Vagina (tissue), 2 donors: Measurements from ENCODE around the gene HINT1. TPM values are rescaled to one million over a fixed set of nuclear protein-coding genes. Genes with fewer than 3 reads are reported as not detected.

Source experiments
- DNase-seq, 2 donors: peaks; one replicate each; pipeline ENCODE4 v3.0.0-alpha.2; 2017; ENCODE audit errors: extremely low spot score in 2 of 2
- H3K27ac ChIP-seq: fragments of 200-600 bp; sonication (generic); one replicate; pipeline ENCODE4 v1.5.1; 2019
- H3K27me3 ChIP-seq: fragments of 200-600 bp; sonication (generic); one replicate; pipeline ENCODE4 v1.5.1; 2019
- H3K36me3 ChIP-seq, 2 donors: fragments of 200-600 bp; sonication (generic); one replicate each; pipeline ENCODE4 v1.5.1; 2017 to 2019
- H3K4me1 ChIP-seq: fragments of 200-600 bp; sonication (generic); one replicate; pipeline ENCODE4 v1.5.1; 2019
- H3K4me3 ChIP-seq, 2 donors: fragments of 200-600 bp; sonication (generic); 1 replicate in 1 of 2; 2 replicates in 1 of 2; pipeline ENCODE4 v1.5.1; 2016 to 2019
- H3K9me3 ChIP-seq: fragments of 200-600 bp; sonication (generic); one replicate; pipeline ENCODE4 v1.5.1; 2019
- POLR2A ChIP-seq, 2 donors: fragments of 450-650 bp; IDR thresholded peaks; one replicate each; pipeline ENCODE4 v1.6.1; 2017; ENCODE audit warnings: antibody characterized with exemption in 2 of 2, mild to moderate bottlenecking in 2 of 2, moderate library complexity in 2 of 2
- POLR2AphosphoS5 ChIP-seq, 2 donors: sonication (generic); formaldehyde crosslinking; IDR thresholded peaks; one replicate each; pipeline ENCODE4 v1.9.0; 2017; ENCODE audit warnings: antibody characterized with exemption in 2 of 2, mild to moderate bottlenecking in 2 of 2, low read depth in 1 of 2; ENCODE audit not compliant: insufficient read depth in 1 of 2
- intact Hi-C: fragments of 100-400 bp; cut with DNase I; formaldehyde crosslinking; loops from one replicate; pipeline ENCODE4 v1.15.1; 2023
- total RNA-seq: library from RNA; depleted of rRNA; stranded (reverse); fragments of >200 nt; gene quantifications from one replicate; pipeline ENCODE4 v1.2.3, GENCODE V29; 2016
- TF ChIP-seq, protein P1 (sequence below), 3 experiments: fragments of 450-650 bp in 2 of 3; fragments of 200-600 bp in 1 of 3; sonication (generic) in 1 of 3; IDR thresholded peaks; one replicate each; pipeline ENCODE4 v1.5.1; 2017 to 2019; ENCODE audit warnings: antibody characterized with exemption in 3 of 3, mild to moderate bottlenecking in 2 of 3, moderate library complexity in 2 of 3

Gene HINT1
- total RNA-seq, 1 donor from 2014 or later = 161 TPM

DNA sequence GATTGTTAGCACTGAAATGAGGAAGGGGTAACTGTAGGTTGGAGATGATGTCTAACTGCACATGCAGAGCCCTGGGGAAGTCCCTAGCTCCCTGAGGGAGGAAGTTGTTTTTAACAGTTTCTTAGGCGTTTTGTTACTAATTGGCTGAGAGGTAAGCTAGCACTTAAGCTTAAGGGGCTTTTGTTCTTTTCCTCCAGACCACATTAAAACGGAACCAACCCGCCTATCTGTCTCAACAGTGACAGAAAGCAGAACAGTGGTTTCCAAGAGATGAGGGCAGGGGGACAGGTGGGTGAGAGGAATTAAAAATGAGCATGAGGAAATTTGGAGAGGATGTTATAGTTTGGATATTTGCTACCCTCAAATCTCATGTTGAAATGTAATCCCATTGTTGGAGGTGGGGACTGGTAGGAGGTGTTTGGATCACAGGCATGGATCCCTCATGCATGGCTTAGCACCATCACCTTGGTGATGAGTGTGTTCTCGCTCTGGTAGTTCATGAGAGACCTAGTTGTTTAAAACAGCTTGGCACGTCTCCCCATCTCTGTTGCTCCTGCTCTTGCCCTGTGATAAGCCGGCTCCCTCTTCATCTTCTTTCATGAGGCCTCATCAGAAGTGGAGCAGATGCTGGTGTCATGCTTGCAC, 44.6 kb upstream of the HINT1 start:
- no peaks in the 10 kb centered on the region for H3K4me1 ChIP-seq
- DNase-seq = no peak
- no peaks in the 10 kb centered on the region for H3K36me3 ChIP-seq
- no peaks in the 10 kb centered on the region for H3K9me3 ChIP-seq
- TF ChIP-seq POLR2AphosphoS5 (IDR thresholded peaks at IDR 0.05; ENCODE audit: insufficient read depth in 1 of 2, low read depth in 1 of 2) = no peak
- TF ChIP-seq, protein P1, sequence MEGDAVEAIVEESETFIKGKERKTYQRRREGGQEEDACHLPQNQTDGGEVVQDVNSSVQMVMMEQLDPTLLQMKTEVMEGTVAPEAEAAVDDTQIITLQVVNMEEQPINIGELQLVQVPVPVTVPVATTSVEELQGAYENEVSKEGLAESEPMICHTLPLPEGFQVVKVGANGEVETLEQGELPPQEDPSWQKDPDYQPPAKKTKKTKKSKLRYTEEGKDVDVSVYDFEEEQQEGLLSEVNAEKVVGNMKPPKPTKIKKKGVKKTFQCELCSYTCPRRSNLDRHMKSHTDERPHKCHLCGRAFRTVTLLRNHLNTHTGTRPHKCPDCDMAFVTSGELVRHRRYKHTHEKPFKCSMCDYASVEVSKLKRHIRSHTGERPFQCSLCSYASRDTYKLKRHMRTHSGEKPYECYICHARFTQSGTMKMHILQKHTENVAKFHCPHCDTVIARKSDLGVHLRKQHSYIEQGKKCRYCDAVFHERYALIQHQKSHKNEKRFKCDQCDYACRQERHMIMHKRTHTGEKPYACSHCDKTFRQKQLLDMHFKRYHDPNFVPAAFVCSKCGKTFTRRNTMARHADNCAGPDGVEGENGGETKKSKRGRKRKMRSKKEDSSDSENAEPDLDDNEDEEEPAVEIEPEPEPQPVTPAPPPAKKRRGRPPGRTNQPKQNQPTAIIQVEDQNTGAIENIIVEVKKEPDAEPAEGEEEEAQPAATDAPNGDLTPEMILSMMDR (IDR thresholded peaks at IDR 0.05) = no peak
- no peak for TF ChIP-seq POLR2A (IDR thresholded peaks at IDR 0.05)
- no peak overlapping the region for H3K4me3 ChIP-seq
- no peak overlapping the region for H3K27ac ChIP-seq
- H3K27me3 ChIP-seq = no peaks in the 10 kb centered on the region
- intact Hi-C loops = no loop called here

DNA sequence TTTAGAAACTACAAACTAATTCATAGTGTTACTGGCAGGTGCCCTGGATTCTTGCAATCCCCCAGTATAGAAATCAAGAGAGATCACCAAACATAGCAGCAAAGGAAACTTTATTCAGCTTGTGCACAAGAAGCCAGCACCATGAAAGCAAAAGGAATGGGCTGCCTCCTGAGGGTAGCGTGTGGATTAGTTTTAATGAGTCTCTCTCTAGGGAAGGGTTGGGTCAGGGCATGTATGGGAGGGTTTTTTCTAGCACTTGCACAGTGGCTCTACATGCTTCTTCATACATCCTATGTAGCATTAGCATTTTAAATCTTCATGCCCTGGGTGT, 44.1 kb upstream of the HINT1 start:
- no peak for DNase-seq

DNA sequence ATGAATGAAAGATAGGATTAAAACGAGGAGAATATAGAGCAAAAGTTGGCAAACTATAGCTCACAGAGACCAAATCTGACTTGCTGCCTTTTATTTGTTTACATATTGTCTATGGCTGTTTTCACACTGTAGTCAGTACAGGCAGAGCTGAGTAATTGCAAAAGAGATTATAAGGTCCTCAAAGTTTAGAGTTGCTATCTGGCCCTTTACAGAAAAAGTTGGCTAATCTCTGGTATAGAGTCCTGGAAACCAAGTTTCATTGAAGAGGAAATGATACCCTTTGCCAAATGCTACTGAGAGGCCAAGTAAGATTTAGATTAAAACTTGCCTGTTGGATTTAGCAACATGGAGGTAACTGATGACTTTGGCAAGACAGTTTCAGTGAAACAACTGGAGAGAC, 41.7 kb upstream of the HINT1 start:
- Histone ChIP-seq H3K4me1 (no peaks in the 10 kb centered on the region), H3K27ac (no peak overlapping the region), H3K36me3 (no peaks in the 10 kb centered on the region), H3K4me3 (no peak overlapping the region), H3K9me3 (no peaks in the 10 kb centered on the region), H3K27me3 (no peaks in the 10 kb centered on the region)
- no peak for TF ChIP-seq POLR2AphosphoS5 (IDR thresholded peaks at IDR 0.05; ENCODE audit: insufficient read depth in 1 of 2, low read depth in 1 of 2)
- no peak for TF ChIP-seq POLR2A (IDR thresholded peaks at IDR 0.05)
- TF ChIP-seq, protein P1 (IDR thresholded peaks at IDR 0.05) = no peak
- intact Hi-C loops = no loop called here
- no peak for DNase-seq

More for the DNA sequence above, 44.1 kb upstream of the HINT1 start:
- Histone ChIP-seq H3K27ac (no peak overlapping the region), H3K27me3 (no peaks in the 10 kb centered on the region), H3K4me1 (no peaks in the 10 kb centered on the region), H3K36me3 (no peaks in the 10 kb centered on the region), H3K4me3 (no peak overlapping the region), H3K9me3 (no peaks in the 10 kb centered on the region)
- TF ChIP-seq POLR2AphosphoS5 (IDR thresholded peaks at IDR 0.05; ENCODE audit: insufficient read depth in 1 of 2, low read depth in 1 of 2) (no peak), POLR2A (IDR thresholded peaks at IDR 0.05) (no peak)
- TF ChIP-seq, protein P1 (IDR thresholded peaks at IDR 0.05) = no peak
- intact Hi-C loops = no loop called here

DNA sequence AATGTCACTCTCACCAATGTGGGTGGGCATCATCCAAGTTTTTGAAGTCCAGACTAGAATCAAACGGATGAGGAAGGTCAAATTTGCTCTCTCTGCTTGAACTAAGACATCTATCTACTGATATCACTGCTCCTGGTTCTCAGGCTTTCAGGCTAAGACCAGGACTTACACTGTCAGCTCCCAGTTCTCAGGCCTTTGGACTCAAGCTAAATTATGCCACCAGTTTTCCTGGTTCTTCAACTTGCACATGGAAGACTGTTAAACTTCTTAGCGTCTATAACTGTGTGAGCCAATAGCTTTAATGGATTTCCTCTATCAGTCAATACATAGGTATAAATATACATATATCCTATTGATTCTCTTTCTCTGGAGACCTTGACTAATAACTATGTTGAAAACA, 41.0 kb upstream of the HINT1 start:
- H3K27me3 ChIP-seq = no peaks in the 10 kb centered on the region
- H3K27ac ChIP-seq = no peak overlapping the region
- TF ChIP-seq, protein P1 (IDR thresholded peaks at IDR 0.05) = no peak
- TF ChIP-seq POLR2AphosphoS5 (IDR thresholded peaks at IDR 0.05; ENCODE audit: insufficient read depth in 1 of 2, low read depth in 1 of 2) (no peak), POLR2A (IDR thresholded peaks at IDR 0.05) (no peak)
- no peaks in the 10 kb centered on the region for H3K4me1 ChIP-seq
- no peak overlapping the region for H3K4me3 ChIP-seq
- intact Hi-C loops = no loop called here
- no peaks in the 10 kb centered on the region for H3K36me3 ChIP-seq
- no peak for DNase-seq
- H3K9me3 ChIP-seq = no peaks in the 10 kb centered on the region

DNA sequence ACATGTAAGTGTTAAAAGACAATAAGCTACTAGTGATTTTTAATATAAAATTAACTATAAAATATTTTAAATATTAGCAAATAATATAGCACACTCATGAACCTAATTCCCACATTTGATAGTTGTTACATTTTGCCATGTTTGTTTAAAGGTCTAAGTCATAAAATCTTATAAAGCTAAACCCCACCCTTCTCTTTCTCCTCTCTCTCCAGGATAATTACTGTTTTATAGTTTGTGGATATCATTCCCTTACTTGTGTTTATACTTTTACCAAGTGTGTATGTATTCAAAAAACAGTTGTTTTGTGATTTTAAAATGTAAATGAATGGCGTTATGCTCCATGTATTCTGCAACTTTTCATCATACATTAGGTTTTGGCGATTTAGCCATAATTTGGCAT, 39.9 kb upstream of the HINT1 start:
- Histone ChIP-seq H3K4me3 (no peak overlapping the region), H3K27me3 (no peaks in the 10 kb centered on the region), H3K36me3 (no peaks in the 10 kb centered on the region), H3K4me1 (no peaks in the 10 kb centered on the region), H3K9me3 (no peaks in the 10 kb centered on the region), H3K27ac (no peak overlapping the region)
- intact Hi-C loops = no loop called here
- TF ChIP-seq POLR2AphosphoS5 (IDR thresholded peaks at IDR 0.05; ENCODE audit: insufficient read depth in 1 of 2, low read depth in 1 of 2) (no peak), POLR2A (IDR thresholded peaks at IDR 0.05) (no peak)
- TF ChIP-seq, protein P1 (IDR thresholded peaks at IDR 0.05) = no peak
- DNase-seq = no peak
